WTC11 (cell line): Measurements from ENCODE around the gene NNT. TPM values are rescaled to one million over a fixed set of nuclear protein-coding genes. Genes with fewer than 3 reads are reported as not detected.

Source experiments
- ATAC-seq: fragments of 200-7000 bp; cut with Tn5 transposase; 2 replicates; pipeline ENCODE4 v1.10.0; 2021; ENCODE audit warnings: mild to moderate bottlenecking, moderate library complexity
- Bru-seq: library from RNA; stranded (reverse); fragments of 400-500 nt; gene quantifications from one replicate; lab custom pipeline; 2021; lab: Mats Ljungman, UMichigan
- CTCF ChIA-PET: fragments of 300-600 bp; sonication (Branson Sonifier 250); formaldehyde crosslinking; loops from one replicate; lab custom pipeline; 2021; ENCODE audit warnings: antibody characterized with exemption; lab: Charles Lee
- POLR2A ChIA-PET: fragments of 350-600 bp; sonication (Branson Sonifier 250); formaldehyde crosslinking; loops from one replicate; lab custom pipeline; 2021; ENCODE audit warnings: antibody characterized with exemption; lab: Charles Lee
- DNase-seq: peaks from one replicate; pipeline ENCODE4 v3.0.0; 2021; ENCODE audit warnings: low spot score
- H3K27ac Mint-ChIP-seq: 2 replicates; pipeline ENCODE4 v1.8.0; 2021; ENCODE audit warnings: mixed read lengths
- H3K27me3 Mint-ChIP-seq: 2 replicates; pipeline ENCODE4 v1.8.0; 2021; ENCODE audit warnings: low read depth, mild to moderate bottlenecking, moderate library complexity, mixed read lengths
- H3K36me3 Mint-ChIP-seq: 2 replicates; pipeline ENCODE4 v1.8.0; 2021; ENCODE audit warnings: mixed read lengths
- H3K4me1 Mint-ChIP-seq: 2 replicates; pipeline ENCODE4 v1.8.0; 2022; ENCODE audit warnings: mixed read lengths
- H3K4me3 Mint-ChIP-seq: 2 replicates; pipeline ENCODE4 v1.8.0; 2021; ENCODE audit warnings: mild to moderate bottlenecking, moderate library complexity, mixed read lengths
- H3K9me3 Mint-ChIP-seq: 2 replicates; pipeline ENCODE4 v1.8.0; 2021; ENCODE audit warnings: mixed read lengths
- ATF1 ChIP-seq: sonication (generic); formaldehyde crosslinking; IDR thresholded peaks from 2 replicates; pipeline ENCODE4 v1.8.1; 2023; ENCODE audit warnings: mild to moderate bottlenecking, moderate library complexity, missing genetic modification reagents
- ATF2 ChIP-seq: sonication (generic); formaldehyde crosslinking; IDR thresholded peaks from 2 replicates; pipeline ENCODE4 v1.8.1; 2022; ENCODE audit warnings: low read depth, missing genetic modification reagents, borderline replicate concordance
- CREB1 ChIP-seq: sonication (generic); formaldehyde crosslinking; IDR thresholded peaks from 2 replicates; pipeline ENCODE4 v1.8.0; 2023; ENCODE audit warnings: mild to moderate bottlenecking, missing genetic modification reagents
- ELF4 ChIP-seq: sonication (generic); formaldehyde crosslinking; IDR thresholded peaks from 2 replicates; pipeline ENCODE4 v1.8.1; 2022; ENCODE audit warnings: low read depth, mild to moderate bottlenecking, moderate library complexity, missing genetic modification reagents
- FOXK1 ChIP-seq: sonication (generic); formaldehyde crosslinking; IDR thresholded peaks from 2 replicates; pipeline ENCODE4 v1.8.0; 2022; ENCODE audit warnings: mild to moderate bottlenecking, moderate library complexity, missing genetic modification reagents
- FOXP1 ChIP-seq: sonication (generic); formaldehyde crosslinking; IDR thresholded peaks from 2 replicates; pipeline ENCODE4 v1.8.0; 2022; ENCODE audit warnings: missing genetic modification reagents, mild to moderate bottlenecking, moderate library complexity, borderline replicate concordance
- FOXP4 ChIP-seq: sonication (generic); formaldehyde crosslinking; IDR thresholded peaks from 2 replicates; pipeline ENCODE4 v1.8.0; 2022; ENCODE audit warnings: mild to moderate bottlenecking, missing genetic modification reagents
- HMGA2 ChIP-seq: fragments of 250-450 bp; sonication (Bioruptor Pico); IDR thresholded peaks from 2 replicates; pipeline ENCODE4 v1.4.0; 2021; ENCODE audit warnings: mild to moderate bottlenecking, moderate library complexity
- HMGXB4 ChIP-seq: sonication (generic); formaldehyde crosslinking; IDR thresholded peaks from 2 replicates; pipeline ENCODE4 v1.8.1; 2023; ENCODE audit warnings: mild to moderate bottlenecking, moderate library complexity, missing genetic modification reagents
- MYBL2 ChIP-seq: sonication (generic); formaldehyde crosslinking; IDR thresholded peaks from 2 replicates; pipeline ENCODE4 v1.8.1; 2023; ENCODE audit warnings: mild to moderate bottlenecking, moderate library complexity, missing genetic modification reagents
- NFYB ChIP-seq: sonication (generic); formaldehyde crosslinking; conservative IDR thresholded peaks from 2 replicates; pipeline ENCODE4 v1.8.0; 2022; ENCODE audit warnings: low read depth, missing genetic modification reagents
- NR2C2 ChIP-seq: sonication (generic); formaldehyde crosslinking; IDR thresholded peaks from 2 replicates; pipeline ENCODE4 v1.8.0; 2022; ENCODE audit warnings: mild to moderate bottlenecking, missing genetic modification reagents
- PRDM15 ChIP-seq: sonication (generic); formaldehyde crosslinking; IDR thresholded peaks from 2 replicates; pipeline ENCODE4 v1.8.0; 2022; ENCODE audit warnings: missing genetic modification reagents
- RELA ChIP-seq: sonication (generic); formaldehyde crosslinking; IDR thresholded peaks from 2 replicates; pipeline ENCODE4 v1.8.1; 2022; ENCODE audit warnings: missing genetic modification reagents, mild to moderate bottlenecking, borderline replicate concordance
- SP1 ChIP-seq: sonication (generic); formaldehyde crosslinking; conservative IDR thresholded peaks from 2 replicates; pipeline ENCODE4 v1.8.1; 2022; ENCODE audit warnings: missing genetic modification reagents
- TCF7 ChIP-seq: sonication (generic); formaldehyde crosslinking; IDR thresholded peaks from 2 replicates; pipeline ENCODE4 v1.8.0; 2022; ENCODE audit warnings: mild to moderate bottlenecking, low read depth, missing genetic modification reagents, moderate library complexity
- ZBTB43 ChIP-seq: sonication (generic); formaldehyde crosslinking; IDR thresholded peaks from 2 replicates; pipeline ENCODE4 v1.8.1; 2023; ENCODE audit warnings: mild to moderate bottlenecking, missing genetic modification reagents
- ZNF138 ChIP-seq: sonication (generic); formaldehyde crosslinking; conservative IDR thresholded peaks from 2 replicates; pipeline ENCODE4 v1.8.1; 2022; ENCODE audit warnings: mild to moderate bottlenecking, moderate library complexity, missing genetic modification reagents
- ZNF425 ChIP-seq: fragments of 250-450 bp; sonication (Bioruptor Pico); conservative IDR thresholded peaks from 2 replicates; pipeline ENCODE4 v1.9.0; 2021; ENCODE audit warnings: mild to moderate bottlenecking
- long read RNA-seq, 3 experiments: library from RNA in 1 of 3; library from capped mRNA in 1 of 3; library from polyadenylated mRNA in 1 of 3; unstranded in 2 of 3; stranded (forward) in 1 of 3; transcript quantifications; one replicate each; pipeline ENCODE4 v2.0.0, GENCODE V29; 2021
- total RNA-seq: library from RNA; stranded (reverse); gene quantifications from 3 replicates; pipeline ENCODE4 v1.2.3, GENCODE V29; 2021

Gene NNT
- total RNA-seq (32.0 to 37.6 TPM (median 33.1 TPM) in 3 replicates), Bru-seq, nascent RNA (percentile 65 among the genes with signal in this experiment)
- long read RNA-seq, experiment 1, full-length matches to known transcripts: 89 of 127 reads
- long read RNA-seq, experiment 1, partial matches to known transcripts: 20 of 127 reads
- long read RNA-seq, experiment 1, other reads (novel, unspliced or antisense): 18 of 127 reads
- long read RNA-seq, experiment 2, full-length matches to known transcripts: 7 of 29 reads
- long read RNA-seq, experiment 2, partial matches to known transcripts: 11 of 29 reads
- long read RNA-seq, experiment 2, other reads (novel, unspliced or antisense): 11 of 29 reads
- long read RNA-seq, experiment 3, full-length matches to known transcripts: 1 of 3 reads
- long read RNA-seq, experiment 3, partial matches to known transcripts: 2 of 3 reads
- long read RNA-seq, experiment 3, other reads (novel, unspliced or antisense): 0 of 3 reads

GRCh38 chr5:43602461-43603343, at the start of gene NNT:
Gene NNT (plus strand): TSS chr5:43603180. CDS start chr5:43609196, 6,016 bp downstream.
- peaks cover 23% of the 10 kb centered on the region for H3K9me3 Mint-ChIP-seq
- peak within 1 kb of the TSS; percentile 74 for H3K4me3 Mint-ChIP-seq
- ChIA-PET POLR2A (interaction anchor here (0.6 to 1.9 kb wide), 3 partner anchors 29 to 119 kb away, joined by 4 to 9 read pairs (median 6); partner anchors contain the start of gene TMEM267), CTCF (interaction anchor here (1.2 to 2.2 kb wide), 3 partner anchors 12 to 29 kb away, joined by 3 to 18 read pairs (median 5); no protein-coding TSS in a partner anchor)
- peak; percentile 80 for DNase-seq
- H3K4me1 Mint-ChIP-seq: peaks cover 45% of the 10 kb centered on the region
- H3K27me3 Mint-ChIP-seq: no peaks in the 10 kb centered on the region
- H3K27ac Mint-ChIP-seq: peak within 1 kb of the TSS; percentile 42
- peaks cover 23% of the 10 kb centered on the region for H3K36me3 Mint-ChIP-seq
- ATAC-seq: peak; percentile 83
- TF ChIP-seq ATF1 (CRISPR knock-in tag) (0 out of 2 replicates have a peak, but pooled peaks have one; percentile 49), CREB1 (CRISPR knock-in tag) (no peak), MYBL2 (CRISPR knock-in tag) (peak; percentile 81; the same call in 1 of the 2 replicates), SP1 (CRISPR knock-in tag) (peak; percentile 59), FOXP4 (CRISPR knock-in tag) (peak; percentile 48), ATF2 (CRISPR knock-in tag) (no peak), HMGXB4 (CRISPR knock-in tag) (peak; percentile 41; the same call in 1 of the 2 replicates), PRDM15 (CRISPR knock-in tag) (peak; percentile 31; the same call in 1 of the 2 replicates), RELA (CRISPR knock-in tag) (peak; percentile 82; the same call in 1 of the 2 replicates), FOXK1 (CRISPR knock-in tag) (0 out of 2 replicates have a peak, but pooled peaks have one; percentile 36), TCF7 (0 out of 2 replicates have a peak, but pooled peaks have one; percentile 34), ZNF138 (CRISPR knock-in tag) (no peak), HMGA2 (CRISPR knock-in tag) (no peak), NR2C2 (no peak; the same call in 1 of the 2 replicates), ZBTB43 (CRISPR knock-in tag) (peak; percentile 49; the same call in 1 of the 2 replicates), FOXP1 (CRISPR knock-in tag) (peak; percentile 84), NFYB (CRISPR knock-in tag) (no peak), ELF4 (CRISPR knock-in tag) (no peak), ZNF425 (no peak)
